ACHN (cell line): ENCODE data around the gene MPST.
A peak's percentile ranks its signal among the peaks of the same experiment; 100 is the strongest.
"Not testable (repeated sequence)": the region's sequence is repeated elsewhere in the genome, so short reads cannot be mapped to it uniquely, and the experiment has no call there.

Experiments
- DNase-seq: peaks from one replicate; pipeline ENCODE4 v3.0.0-alpha.2; 2015
- in situ Hi-C: cut with HindIII; loops from 2 replicates; pipeline ENCODE4 v1.10.0; 2017; ENCODE audit warnings: low sequenced_read_pairs, low pct_ligation_motif_present, low pct_unique_long_range_greater_than_20kb

Gene MPST

GRCh38 chr22:37019309-37020191, at the start of gene MPST, which contains the start of gene TST:
Gene MPST (plus strand): TSS chr22:37019742. CDS start chr22:37019837, 95 bp downstream.
Gene TST (minus strand): TSS chr22:37019447. CDS start chr22:37018732, 715 bp downstream.
- DNase-seq: peak; percentile 66

GRCh38 chr22:36971341-36972125, 48.0 kb upstream of the MPST start:
- no peak for DNase-seq
- in situ Hi-C loops: no loop called here

More at GRCh38 chr22:37019309-37020191, at the start of gene MPST, which contains the start of gene TST:
- in situ Hi-C loops: no loop called here

GRCh38 chr22:36976606-36977005, 42.9 kb upstream of the MPST start:
- DNase-seq: no peak
- in situ Hi-C loops: no loop called here

DNA sequence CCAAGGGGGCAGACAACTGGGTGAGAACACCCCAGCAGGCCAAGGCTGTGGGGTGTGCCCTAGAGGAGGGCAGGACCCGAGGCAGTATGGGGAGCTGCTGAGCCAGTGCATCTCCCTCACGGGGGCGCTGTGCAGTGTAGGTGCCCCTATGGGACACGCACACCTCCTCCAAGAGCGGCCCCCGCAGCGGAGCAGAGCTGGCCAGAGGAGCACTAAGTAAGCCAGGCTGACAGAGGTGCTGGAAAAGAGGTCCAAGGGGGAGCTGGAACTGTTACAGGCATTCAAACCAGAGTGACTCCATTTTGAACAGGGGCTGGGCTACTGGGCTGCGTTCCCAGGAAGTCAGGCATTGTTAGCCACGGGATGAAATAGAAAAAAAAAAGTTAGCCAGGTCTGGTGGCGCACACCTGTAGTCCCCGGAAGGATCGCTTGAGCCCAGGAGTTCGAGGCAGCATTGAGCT, 42.1 kb upstream of the MPST start:
- no peak for DNase-seq
- in situ Hi-C loops: no loop called here

DNA sequence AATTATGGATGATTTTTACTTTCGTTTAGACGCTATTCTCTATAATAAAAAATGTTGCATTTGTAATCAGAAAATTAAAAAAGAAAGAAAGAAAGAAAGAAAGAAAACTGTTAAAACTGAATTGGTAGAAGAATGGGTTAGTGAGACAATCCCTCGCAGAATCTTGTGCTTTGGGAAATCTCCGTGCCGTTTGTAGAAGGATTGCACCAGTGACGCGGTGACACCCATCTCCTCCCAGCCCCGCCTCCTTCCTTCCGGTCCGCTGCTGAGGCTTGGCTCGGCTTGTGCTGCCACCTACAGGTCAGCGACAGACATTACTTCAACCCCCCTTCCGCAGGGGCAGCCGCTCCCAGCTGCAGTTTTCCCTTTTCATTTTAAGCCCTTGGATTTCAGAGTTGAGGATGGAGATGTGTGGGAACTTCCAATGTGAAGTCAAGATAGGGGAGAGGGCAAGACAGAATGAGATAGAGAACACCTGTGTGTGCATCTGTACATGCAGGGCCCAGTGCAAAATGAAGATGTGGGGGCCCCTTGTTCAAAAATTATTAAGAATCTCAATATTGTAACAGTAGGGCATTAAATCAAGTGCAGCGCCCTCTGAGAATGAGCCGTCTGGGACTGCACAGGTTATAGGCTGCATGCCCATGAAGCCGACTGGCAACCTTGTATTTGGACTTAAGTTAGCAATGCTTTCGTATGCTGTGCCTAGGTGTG, 41.4 kb upstream of the MPST start:
- in situ Hi-C loops: no loop called here
- peak; percentile 78 for DNase-seq

DNA sequence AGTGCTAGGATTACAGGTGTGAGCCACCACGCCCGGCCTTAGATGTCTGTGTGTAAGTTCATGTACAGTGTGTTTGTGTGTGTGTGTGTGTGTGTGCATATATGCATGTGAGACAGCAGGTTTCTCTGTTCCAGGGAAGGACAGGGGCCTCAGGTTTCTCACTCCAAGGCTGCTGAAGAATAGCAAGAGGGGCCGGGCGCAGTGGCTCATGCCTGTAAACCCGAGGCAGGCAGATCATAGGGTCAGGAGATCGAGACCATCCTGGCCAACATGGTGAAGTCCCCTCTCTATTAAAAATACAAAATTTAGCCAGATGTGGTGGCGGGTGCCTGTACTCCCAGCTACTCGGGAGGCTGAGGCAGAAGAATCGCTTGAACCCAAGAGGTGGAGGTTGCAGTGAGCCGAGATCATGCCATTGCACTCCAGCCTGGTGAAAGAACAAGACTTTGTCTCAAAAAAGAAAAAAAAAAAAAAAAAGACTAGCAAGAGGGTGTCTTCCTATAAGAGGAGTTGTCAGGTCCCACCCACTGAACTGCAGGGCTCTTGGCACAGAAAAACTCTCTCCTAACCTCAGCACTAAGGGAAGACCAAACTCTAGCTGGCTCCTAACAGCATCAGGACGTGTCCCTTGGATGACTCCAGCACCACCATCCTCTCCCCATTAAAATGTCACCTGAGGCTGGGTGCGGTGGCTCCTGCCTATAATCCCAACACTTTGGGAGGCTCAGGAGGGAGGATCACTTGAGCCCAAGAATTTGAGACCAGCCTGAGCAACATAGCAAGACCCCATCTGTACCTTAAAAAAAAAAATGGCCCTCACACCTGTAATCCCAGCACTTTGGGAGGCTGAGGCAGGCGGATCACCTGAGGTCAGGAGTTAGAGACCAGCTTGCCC, 40.3 kb upstream of the MPST start:
- DNase-seq: no peak
- in situ Hi-C loops: no loop called here

DNA sequence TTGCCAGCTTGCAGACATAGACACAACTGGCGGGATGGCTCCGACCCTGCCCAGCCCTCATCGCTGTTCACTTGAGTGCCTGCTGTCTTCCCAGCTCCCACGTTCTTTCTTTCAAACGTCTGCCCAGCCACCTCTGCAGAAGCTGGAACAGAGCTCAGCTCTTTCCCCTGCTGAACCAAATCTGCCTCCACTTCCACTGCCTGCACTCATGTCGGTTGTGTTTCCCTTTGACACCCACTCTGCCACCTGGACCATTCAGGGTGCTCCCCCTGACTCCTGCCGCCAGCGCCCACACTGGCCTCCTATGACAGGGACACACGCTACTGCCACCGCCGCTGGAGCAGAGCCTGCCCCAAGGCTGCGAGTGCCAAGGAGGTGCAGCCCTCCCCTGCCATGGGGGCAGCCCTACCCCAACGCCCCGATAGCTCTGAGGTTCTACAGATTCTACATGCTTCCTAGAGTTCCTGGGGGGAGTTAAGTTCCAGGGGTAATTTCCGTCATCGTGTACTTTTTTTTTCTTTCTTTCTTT, 38.2 kb upstream of the MPST start:
- in situ Hi-C loops: no loop called here
- no peak for DNase-seq

DNA sequence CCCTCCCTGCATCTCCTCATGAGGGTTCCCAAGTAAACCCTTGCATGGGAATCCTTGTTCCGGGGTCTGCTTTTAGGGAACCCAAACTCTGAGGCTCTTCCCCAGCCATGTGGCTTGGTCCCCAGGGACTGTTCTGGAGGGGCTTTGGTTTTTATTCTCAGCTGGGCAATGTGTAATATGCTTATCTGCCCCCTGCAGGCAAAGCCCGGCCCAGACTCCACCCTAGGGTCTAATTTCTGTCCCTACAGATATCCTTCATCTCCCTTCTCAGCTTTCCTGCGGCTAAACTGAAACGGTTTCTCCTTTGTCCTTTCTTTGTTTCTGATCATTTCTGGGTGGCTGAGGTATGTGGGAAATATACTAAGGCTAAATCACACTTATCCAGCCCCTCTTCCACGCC, 37.4 kb upstream of the MPST start:
- in situ Hi-C loops: no loop called here
- no peak for DNase-seq

- in situ Hi-C loops: no loop called here
- no peak for DNase-seq
These were observed 34.2 kb upstream of the MPST start for GRCh38 chr22:36985211-36985889.

DNA sequence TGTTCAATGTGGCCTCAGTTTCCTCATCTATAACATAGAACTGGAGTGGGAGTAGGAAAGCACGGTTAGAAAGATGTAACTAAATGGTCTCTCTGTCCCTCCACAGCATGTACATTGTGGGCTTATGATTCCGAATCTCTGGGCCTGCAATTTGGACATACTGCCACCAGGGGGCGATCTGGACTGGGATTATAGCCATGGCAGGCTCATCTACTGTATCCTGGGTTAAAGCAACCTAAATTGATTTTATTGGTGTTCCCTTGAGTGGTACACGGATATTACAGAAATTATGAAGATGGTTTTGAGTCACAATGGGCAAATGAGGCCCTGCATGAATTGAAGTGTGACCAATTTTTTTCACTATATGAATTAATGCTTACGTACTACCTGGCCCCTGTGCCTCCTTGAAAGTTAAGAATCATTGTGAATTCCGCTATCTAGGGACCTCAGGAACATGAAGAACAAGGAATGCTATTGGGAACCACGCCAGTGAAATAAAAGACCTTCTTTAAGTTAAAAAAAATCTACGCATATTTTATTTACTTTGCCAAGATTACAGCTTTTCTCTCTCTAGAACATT, 33.2 kb upstream of the MPST start:
- in situ Hi-C loops: no loop called here
- no peak for DNase-seq

DNA sequence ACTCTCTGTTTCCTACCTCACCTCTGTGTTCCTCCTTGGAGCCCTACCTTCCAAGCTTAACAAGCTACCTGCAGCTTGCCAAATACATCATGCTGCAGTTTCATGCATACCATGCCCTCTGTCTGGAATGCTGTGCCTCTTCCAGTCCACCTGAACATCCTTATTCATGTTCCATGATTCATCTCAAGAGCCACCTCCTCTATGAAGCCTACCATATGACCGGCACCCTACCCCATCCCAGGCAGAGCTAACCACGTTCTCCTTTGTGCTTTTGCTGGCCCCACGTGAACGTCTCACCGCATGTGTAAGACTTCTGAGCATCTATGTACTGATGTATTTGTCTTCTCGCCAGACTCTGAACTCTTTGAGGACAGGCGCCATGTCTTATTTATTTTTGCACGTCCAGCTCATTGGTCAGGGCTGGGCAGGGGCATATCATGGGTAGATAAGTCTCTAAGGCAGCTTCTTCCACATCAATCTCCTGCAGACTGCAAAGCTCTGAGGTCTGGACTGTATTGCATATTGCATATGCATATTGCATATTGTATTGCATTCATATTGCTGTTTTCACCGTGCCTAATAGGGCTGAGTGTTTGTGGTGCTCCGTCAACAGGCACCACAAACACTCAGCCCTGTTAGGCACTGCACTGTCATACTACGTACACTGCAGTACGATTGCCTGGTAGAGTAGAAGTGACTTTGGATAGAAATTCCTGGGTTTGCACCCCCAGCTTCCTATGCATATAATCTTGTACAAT, 31.3 kb upstream of the MPST start:
- in situ Hi-C loops: no loop called here
- DNase-seq: no peak

GRCh38 chr22:36989012-36989411, 30.5 kb upstream of the MPST start:
- in situ Hi-C loops, DNase-seq: not testable (repeated sequence)

GRCh38 chr22:36990457-36990856, 29.1 kb upstream of the MPST start:
- DNase-seq: no peak
- in situ Hi-C loops: no loop called here

- DNase-seq: no peak
- in situ Hi-C loops: no loop called here
These were observed 28.3 kb upstream of the MPST start for GRCh38 chr22:36991206-36991605.

DNA sequence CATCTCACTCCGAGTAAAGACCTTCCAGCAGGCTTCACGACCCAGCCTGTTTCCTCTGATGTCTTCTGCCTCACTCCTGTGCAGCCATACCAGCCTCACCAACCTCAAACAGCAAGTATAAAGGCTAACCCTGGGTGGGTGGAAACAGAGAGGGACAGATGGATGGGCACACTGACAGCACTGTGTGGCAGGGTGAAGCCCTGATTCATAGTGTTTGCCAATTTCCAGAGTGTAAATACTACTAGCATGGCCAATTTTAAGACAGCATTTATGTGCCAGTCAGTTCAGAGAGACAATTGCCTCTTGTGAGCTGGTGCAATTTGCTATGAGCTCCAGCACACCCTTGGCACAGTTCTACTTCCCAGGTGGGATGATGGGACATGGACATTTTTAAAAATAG, 21.8 kb upstream of the MPST start:
- in situ Hi-C loops: no loop called here
- no peak for DNase-seq

DNA sequence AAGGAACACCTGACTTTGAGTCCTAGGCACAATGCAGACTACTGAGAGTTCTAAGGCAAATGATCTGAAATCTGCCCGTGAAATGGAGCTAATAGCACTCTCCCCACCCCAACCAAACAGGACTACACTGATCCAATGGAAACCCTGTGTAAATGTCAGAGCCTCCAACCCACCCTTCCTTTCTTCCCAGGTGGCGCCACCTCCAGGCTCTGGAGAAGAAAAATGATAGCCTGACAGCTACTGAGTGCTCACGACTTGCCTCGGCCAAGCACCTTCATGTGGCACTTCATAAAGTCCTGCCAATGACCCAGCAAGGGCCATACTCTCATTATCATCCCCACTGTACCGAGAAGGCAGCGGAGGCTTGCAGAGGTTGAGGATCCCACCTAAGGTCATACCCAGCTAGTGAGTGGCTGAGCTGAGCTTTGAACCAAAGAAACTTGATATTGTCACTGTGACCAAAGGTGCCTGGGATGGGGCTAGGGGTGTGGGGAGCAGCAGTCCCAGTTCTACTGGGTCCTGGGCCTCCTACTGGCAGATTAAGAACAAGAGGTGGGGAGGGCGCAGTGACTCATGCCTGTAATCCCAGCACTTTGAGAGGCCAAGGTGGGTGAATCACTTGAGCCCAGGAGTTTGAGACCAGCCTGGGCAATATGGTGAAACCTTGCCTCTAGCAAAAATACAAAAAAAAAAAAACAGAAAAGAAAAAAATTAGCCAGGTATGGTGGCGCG, 20.8 kb upstream of the MPST start:
- peak; percentile 11 for DNase-seq
- in situ Hi-C loops: no loop called here
